NT2/D1 (cell line): ENCODE measurements around the gene ACKR3.

ENCODE experiments used
- DNase-seq: peaks from one replicate; pipeline ENCODE4 v3.0.0-alpha.2; 2011; ENCODE audit warnings: low read depth, low spot score
- H3K27me3 ChIP-seq: 2 replicates; pipeline ENCODE4 v1.6.0; 2011; ENCODE audit warnings: mild to moderate bottlenecking; ENCODE audit not compliant: insufficient read length, insufficient read depth
- H3K36me3 ChIP-seq: 2 replicates; pipeline ENCODE4 v1.6.1; 2011; ENCODE audit warnings: mild to moderate bottlenecking, low read length, mixed read lengths; ENCODE audit not compliant: insufficient read depth, insufficient read length
- H3K4me1 ChIP-seq: 2 replicates; pipeline ENCODE4 v1.5.1; 2011; ENCODE audit not compliant: insufficient read depth, insufficient read length
- H3K4me3 ChIP-seq: 2 replicates; pipeline ENCODE4 v1.5.1; 2011; ENCODE audit warnings: low read depth; ENCODE audit not compliant: insufficient read length
- H3K9ac ChIP-seq: 2 replicates; pipeline ENCODE4 v1.6.0; 2011; ENCODE audit warnings: low read depth; ENCODE audit not compliant: insufficient read length
- H3K9me3 ChIP-seq: 2 replicates; pipeline ENCODE4 v1.5.1; 2011; ENCODE audit warnings: mild to moderate bottlenecking, low read length; ENCODE audit not compliant: insufficient read depth
- SUZ12 ChIP-seq: IDR thresholded peaks from 2 replicates; pipeline ENCODE4 v1.6.1; 2011; ENCODE audit not compliant: insufficient read length, insufficient read depth; ENCODE audit errors: extremely low read depth
- YY1 ChIP-seq: IDR thresholded peaks from 2 replicates; pipeline ENCODE4 v1.6.1; 2011; ENCODE audit not compliant: insufficient read length, insufficient read depth
- ZNF274 ChIP-seq: IDR thresholded peaks from 2 replicates; pipeline ENCODE4 v1.6.1; 2011; ENCODE audit warnings: mild to moderate bottlenecking, low read depth, low read length

ACKR3 gene

GRCh38 chr2:236577481-236578410 lies 8.1 kb downstream of the ACKR3 start:
- no peak overlapping the region for H3K9ac ChIP-seq
- no peak overlapping the region for H3K4me3 ChIP-seq
- H3K9me3 ChIP-seq = no peaks in the 10 kb centered on the region
- H3K36me3 ChIP-seq = peaks cover 71% of the 10 kb centered on the region
- no peaks in the 10 kb centered on the region for H3K27me3 ChIP-seq
- TF ChIP-seq ZNF274 (no peak), YY1 (no peak), SUZ12 (no peak)
- no peak for DNase-seq
- peaks cover 27% of the 10 kb centered on the region for H3K4me1 ChIP-seq

- H3K9ac ChIP-seq = peak overlapping the region; percentile 13
- H3K4me3 ChIP-seq = no peak overlapping the region
- no peak for DNase-seq
- no peak for TF ChIP-seq YY1
- no peak for TF ChIP-seq SUZ12
- TF ChIP-seq ZNF274 = no peak
- peaks cover 27% of the 10 kb centered on the region for H3K4me1 ChIP-seq
- no peaks in the 10 kb centered on the region for H3K27me3 ChIP-seq
- no peaks in the 10 kb centered on the region for H3K9me3 ChIP-seq
- H3K36me3 ChIP-seq = peaks cover 68% of the 10 kb centered on the region
Measured at GRCh38 chr2:236578411-236578846, 8.8 kb downstream of the ACKR3 start.

DNA sequence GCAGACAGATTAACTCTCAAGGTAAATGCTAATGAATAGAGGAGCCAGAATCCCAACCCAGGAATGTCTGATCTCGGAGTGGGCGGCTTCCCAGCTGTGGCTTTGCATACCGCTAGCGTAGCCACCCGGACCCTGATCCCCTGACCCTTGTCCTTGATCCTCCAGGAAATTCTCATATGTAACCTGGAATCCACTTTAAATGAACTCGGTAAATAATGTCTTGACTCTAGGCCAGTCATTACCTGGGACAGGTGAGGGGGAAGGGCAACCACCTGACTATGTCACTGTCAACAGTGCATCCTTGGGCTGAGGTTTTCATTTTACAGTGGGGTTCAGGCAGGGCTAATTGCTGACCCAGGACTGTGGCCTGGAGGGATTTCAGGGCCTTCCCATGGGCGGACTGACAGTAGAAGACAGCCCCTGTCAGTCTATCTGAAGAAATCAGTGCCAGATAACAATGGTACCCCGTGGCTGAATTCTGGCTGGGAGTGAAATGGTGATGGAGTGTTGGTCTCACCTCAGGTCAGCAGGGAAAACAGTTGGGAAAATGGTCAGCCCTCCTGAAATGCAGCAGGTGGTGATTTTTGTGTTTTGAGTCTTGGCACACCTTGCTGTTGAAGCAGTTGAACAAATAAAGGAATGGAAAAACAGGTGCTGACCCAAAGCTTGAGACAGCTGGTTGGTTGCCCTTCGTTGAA lies 9.6 kb downstream of the ACKR3 start:
- no peak for TF ChIP-seq SUZ12
- no peak for TF ChIP-seq YY1
- TF ChIP-seq ZNF274 = no peak
- no peak overlapping the region for H3K4me3 ChIP-seq
- peaks cover 29% of the 10 kb centered on the region for H3K4me1 ChIP-seq
- no peaks in the 10 kb centered on the region for H3K9me3 ChIP-seq
- DNase-seq = no peak
- H3K36me3 ChIP-seq = peaks cover 62% of the 10 kb centered on the region
- H3K9ac ChIP-seq = no peak overlapping the region
- H3K27me3 ChIP-seq = no peaks in the 10 kb centered on the region

DNA sequence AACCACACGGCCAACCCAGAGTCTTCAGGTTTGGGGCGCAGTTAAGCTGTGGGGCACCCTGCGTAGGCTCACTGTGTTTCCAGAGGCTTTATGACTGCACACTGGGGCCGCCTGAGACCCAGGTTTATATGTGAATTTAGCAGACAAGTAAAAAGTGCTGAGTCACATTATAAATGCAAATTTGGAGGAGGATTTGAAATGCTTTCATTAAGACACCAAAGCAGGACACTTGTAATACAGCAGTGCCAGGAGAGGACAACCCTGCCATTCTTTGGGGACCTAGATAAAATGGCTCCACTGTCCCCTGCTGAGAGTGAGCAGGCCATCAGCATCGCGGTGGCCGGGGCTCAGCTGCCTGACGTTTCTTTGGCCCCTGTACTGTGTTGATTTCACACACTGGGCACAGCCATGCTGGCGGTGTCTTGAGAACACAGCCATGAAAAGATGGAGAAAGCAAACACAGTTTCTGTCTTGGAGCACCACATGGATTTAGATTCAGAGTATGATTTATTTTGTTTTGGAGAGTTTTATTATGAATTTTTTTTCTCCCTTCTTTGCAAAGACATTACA lies 10.2 kb downstream of the ACKR3 start:
- Histone ChIP-seq H3K4me3 (no peak overlapping the region), H3K27me3 (no peaks in the 10 kb centered on the region), H3K9me3 (no peaks in the 10 kb centered on the region), H3K9ac (no peak overlapping the region), H3K36me3 (peaks cover 56% of the 10 kb centered on the region), H3K4me1 (peaks cover 26% of the 10 kb centered on the region)
- TF ChIP-seq SUZ12 (no peak), YY1 (no peak)
- DNase-seq = no peak

GRCh38 chr2:236580746-236581355 lies 11.2 kb downstream of the ACKR3 start:
- TF ChIP-seq YY1 (no peak), ZNF274 (no peak), SUZ12 (no peak)
- Histone ChIP-seq H3K9ac (no peak overlapping the region), H3K4me1 (peaks cover 24% of the 10 kb centered on the region), H3K36me3 (peaks cover 55% of the 10 kb centered on the region), H3K4me3 (no peak overlapping the region), H3K27me3 (no peaks in the 10 kb centered on the region), H3K9me3 (no peaks in the 10 kb centered on the region)
- no peak for DNase-seq

DNA sequence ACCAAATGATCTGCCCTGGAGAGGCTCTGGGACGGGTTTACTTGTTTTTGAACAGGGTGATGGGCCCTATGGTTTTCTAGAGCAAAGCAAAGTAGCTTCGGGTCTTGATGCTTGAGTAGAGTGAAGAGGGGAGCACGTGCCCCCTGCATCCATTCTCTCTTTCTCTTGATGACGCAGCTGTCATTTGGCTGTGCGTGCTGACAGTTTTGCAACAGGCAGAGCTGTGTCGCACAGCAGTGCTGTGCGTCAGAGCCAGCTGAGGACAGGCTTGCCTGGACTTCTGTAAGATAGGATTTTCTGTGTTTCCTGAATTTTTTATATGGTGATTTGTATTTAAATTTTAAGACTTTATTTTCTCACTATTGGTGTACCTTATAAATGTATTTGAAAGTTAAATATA lies 11.9 kb downstream of the ACKR3 start:
- H3K36me3 ChIP-seq = peaks cover 55% of the 10 kb centered on the region
- H3K4me1 ChIP-seq = peaks cover 24% of the 10 kb centered on the region
- no peak for TF ChIP-seq ZNF274
- peaks cover 5% of the 10 kb centered on the region; the same call in 1 of the 2 replicates for H3K9me3 ChIP-seq
- no peaks in the 10 kb centered on the region for H3K27me3 ChIP-seq
- H3K4me3 ChIP-seq = no peak overlapping the region
- no peak overlapping the region for H3K9ac ChIP-seq
- no peak for DNase-seq

- Histone ChIP-seq H3K9ac (no peak overlapping the region), H3K36me3 (peaks cover 44% of the 10 kb centered on the region), H3K4me3 (no peak overlapping the region), H3K9me3 (peaks cover 7% of the 10 kb centered on the region; the same call in 1 of the 2 replicates), H3K4me1 (peaks cover 13% of the 10 kb centered on the region), H3K27me3 (no peaks in the 10 kb centered on the region)
- TF ChIP-seq ZNF274 = no peak
- TF ChIP-seq SUZ12 = no peak
- TF ChIP-seq YY1 = no peak
- DNase-seq = no peak
Measured at GRCh38 chr2:236582968-236583367, 13.3 kb downstream of the ACKR3 start.
